Dermis microvascular lymphatic vessel endothelial cell (primary cell): ENCODE results near the gene SMAD3. TPM values are rescaled to one million over a fixed set of nuclear protein-coding genes. Genes with fewer than 3 reads are reported as not detected.

Experiments used
- DNase-seq, 2 donors: peaks; one replicate each; pipeline versions ENCODE4 v3.0.0 to v3.0.0-alpha.2; 2010; ENCODE audit warnings: low read depth in 2 of 2
- total RNA-seq: library from RNA; depleted of rRNA; stranded (reverse); fragments of >200 nt; gene quantifications from 2 replicates; pipeline ENCODE4 v1.2.1, GENCODE V29; 2014

The SMAD3 gene
- total RNA-seq, 1 donor from 2014 or later = 12.3 TPM

DNA sequence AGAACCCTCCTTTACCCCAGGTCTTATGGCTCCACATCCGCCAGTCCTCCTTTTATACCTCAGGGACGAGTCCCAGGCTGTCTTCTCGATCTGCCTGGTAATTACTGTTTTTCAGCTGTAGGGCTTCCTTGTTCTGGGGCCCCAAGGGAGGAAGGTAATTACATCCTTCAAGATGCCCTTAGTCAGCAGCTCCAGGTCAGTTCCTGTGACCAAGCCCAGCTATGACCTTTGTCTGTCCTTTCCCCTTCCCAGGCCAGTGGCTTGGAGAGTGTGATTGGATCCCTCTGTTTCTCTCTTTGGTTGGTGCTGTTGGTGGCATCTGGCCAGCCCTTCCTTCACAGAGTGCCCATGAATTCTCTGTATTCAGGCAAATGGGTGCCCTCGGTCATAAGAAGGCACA, 96.5 kb downstream of the SMAD3 start:
- DNase-seq = no peak

DNA sequence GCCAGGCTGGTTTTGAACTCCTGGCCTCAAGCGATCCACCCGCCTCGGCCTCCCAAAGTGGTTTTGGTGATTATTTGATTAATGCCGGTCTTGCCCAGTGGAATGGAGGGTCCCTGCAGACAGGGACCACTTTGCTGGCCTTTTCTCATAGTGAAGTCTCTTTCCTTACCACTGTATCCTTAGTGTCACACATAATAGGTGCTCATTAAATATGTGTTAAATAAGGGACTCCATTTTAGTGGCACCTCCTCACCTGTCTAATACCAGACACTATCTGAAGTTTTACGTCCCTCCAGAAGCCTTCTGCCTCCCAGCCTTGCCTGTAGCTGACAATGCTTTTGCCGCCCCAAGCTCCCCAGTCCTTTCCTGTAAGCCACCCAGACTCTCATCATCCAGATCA, 97.8 kb downstream of the SMAD3 start:
- no peak for DNase-seq

DNA sequence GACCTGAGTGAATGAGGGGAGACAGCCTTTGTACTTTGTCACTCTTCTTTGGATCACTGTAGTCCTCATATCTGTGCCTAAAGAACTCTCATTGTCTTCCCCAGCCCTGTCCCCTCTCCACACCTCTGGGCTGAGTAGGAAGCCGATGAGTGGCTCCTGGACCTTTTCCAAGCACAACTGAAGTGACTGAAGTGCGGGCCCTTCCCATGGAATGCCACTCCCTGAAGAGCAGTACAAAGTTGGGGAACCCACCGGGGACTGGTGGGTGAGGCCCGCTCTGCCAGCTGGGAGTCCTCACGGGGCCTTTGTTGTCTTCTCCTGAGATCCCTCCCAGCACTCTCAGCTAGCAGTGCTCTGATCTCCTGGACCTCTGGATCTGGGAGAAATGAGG, 99.0 kb downstream of the SMAD3 start:
- DNase-seq = peak in 1 of 2 donors; percentile 67

DNA sequence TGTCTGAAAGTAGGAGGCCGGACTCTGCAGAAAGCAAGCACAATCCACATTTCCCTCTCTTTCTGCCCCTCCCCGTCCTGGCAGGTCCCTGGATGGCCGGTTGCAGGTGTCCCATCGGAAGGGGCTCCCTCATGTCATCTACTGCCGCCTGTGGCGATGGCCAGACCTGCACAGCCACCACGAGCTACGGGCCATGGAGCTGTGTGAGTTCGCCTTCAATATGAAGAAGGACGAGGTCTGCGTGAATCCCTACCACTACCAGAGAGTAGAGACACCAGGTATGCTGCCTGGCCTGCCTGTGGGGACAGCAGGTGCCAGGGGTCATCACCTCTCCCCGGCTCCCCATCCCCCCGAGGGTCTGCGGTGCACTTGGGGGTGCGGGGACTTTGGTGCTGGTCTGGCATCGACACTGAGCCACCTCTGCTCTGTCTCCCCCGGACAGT, 99.4 kb downstream of the SMAD3 start:
- no peak for DNase-seq

DNA sequence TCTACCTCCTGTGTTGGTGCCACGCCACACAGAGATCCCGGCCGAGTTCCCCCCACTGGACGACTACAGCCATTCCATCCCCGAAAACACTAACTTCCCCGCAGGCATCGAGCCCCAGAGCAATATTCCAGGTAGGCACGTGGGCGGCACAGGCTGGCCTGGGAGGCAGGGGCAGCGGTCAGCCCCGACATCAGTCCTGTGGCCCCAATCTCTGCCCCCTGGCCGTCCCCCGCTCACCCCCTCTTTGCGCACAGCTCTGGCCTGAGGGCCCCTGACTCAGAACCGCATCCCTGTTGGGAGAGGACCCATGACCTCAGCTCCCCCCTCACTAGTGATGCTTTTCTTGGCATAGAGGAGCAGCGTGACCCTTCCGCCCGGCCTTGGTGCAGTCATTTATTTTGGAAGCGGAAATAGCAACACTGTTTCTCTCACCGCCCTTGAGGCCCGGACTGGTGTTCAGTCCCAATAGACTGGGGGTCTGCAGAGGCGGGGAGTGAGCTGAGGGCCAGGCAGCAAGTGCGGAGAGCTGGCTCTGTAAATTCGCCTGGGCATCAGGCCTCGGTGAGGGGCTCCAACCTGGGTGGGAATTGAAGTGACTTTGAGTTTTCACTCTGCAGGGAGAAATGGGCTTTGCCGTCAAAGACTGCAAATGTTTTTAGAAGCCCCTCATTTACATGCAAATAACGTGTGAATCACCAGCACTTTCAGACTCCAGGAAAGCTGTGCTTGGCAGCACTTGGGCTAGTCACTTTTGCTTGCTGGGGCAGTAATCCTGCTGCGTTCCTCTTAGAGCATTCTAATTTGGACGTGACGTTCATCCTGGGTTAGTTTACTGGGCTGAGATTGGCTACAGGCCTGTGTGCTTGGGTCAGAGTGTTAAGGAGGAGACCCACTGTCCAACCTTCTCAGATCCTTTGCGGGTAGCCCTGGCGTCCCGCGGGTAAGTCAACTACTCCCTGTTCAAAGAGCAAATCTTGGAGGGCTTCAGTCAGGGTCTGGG, 100.2 kb downstream of the SMAD3 start:
- peak in 1 of 2 donors; percentile 86 for DNase-seq

DNA sequence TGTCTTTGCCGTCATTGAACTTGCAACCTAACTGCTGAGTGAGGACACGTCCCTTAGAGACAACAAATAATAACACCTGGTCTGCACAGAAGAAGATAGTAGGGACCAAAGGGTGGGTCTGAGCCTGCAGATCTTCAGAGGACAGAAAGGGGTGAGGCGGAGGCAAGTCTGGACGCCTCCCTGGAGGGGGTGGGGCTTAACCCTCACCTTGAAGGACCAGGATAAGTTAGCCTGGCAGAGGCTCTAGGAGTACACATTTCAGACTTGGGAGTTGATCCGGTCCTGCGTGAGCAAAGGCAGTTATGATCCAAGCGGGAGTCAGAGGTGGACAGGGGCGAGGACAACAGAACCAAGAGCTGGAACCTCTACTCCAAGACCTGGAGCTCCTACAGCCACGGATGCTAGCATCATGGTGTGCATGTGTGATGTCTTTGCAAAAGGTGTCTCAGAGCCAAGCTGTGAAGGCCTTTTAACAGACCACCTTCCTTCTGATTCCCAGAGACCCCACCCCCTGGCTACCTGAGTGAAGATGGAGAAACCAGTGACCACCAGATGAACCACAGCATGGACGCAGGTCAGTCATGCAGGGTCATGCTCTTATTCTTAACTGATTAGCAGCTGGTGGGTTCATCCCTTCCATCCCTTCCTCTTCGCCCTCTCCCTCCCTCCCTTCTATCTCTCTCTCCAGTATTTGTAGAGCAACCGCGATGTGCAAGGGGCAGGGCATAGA, 101.0 kb downstream of the SMAD3 start:
- no peak for DNase-seq

DNA sequence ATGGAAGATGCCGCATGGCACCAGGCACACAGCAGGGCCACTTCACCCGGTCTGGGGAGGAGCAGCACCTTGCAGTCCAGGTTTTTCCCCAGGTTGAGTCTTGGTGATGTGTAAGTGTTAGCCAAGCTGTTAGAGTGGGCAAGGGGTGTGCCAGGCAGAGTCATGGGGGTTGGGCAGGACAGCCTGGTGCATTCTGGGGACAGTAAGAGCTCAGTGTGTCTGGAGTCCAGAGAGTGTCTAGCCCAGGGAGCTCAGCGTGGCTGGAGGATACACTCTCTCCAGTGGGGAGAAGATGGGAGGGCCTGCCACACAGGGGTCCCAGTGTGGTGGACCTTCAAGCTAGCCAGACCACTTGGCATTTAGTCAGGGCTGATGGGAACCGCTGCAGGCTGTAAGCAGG, 101.7 kb downstream of the SMAD3 start:
- no peak for DNase-seq

DNA sequence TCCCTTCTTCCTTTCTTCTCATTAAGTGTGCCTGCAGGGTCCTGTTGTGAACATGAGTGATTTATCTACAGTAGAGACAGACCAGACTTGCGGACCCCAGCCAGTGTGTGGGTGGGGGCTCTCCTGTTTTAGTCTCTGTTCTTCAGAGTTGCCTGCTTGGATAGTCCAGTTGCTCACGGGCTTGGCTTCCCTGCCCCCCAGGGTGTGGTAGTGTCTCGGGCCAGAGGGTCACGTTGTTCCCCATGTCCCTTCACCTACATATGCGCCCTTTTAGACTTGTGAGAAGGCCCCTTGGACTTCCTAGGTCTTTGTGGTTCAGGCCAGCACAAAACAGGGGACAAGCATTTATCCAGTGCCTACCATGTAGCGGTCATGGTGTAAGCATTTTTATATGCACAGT, 103.3 kb downstream of the SMAD3 start:
- no peak for DNase-seq

DNA sequence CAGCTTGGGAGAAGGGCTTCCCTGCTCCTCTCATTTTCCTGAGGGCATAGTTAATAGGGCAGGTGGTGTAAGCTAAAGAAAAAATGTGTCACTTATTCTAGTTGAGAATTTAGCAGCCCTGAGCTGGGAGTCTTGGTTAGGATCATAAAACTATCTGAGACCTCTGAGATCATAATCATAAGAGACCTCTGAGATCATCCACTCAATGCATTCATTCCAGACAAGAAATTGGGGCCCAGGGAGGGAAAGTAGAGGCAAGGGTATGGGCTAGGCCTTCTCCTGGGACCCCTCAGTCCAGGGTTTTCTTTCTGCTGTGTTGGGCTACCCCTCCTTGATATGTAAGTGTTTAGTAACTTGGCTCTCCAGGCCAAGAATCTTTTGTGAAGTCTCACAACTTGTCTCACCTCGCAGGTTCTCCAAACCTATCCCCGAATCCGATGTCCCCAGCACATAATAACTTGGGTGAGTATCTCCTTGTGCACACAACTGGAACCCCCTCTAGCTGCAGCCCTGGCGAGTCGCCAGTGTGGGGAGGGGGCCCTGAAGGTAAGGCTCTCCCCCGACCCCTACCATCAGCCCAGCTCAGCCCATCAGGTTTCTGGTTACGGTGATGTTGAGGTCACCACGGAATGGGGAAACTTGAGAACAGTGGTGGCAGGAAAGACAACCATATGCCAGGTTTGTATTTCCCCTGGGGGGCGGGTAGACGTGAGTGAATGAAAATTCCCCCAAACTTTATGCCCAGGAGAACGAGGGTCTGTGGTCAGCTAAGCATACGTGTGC, 104.9 kb downstream of the SMAD3 start:
- DNase-seq = no peak

DNA sequence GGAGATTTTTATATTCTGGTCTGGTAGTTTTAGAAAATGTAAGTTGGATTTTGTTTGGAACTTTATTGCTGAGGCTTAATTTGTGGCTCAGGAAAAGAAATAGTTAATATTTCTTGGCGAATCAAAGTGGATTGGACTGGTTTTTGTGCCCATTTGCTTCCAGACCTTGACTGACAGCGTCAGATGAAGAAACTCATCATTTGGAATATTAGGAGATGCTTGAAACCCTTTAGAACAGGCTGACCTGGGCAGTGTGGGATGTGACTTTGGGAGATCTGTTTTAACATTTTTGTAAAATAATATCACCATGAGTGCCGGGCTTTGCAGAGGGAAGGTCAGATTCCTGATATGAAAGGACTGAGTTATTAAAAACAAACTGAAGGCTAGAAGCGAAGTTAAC, 106.1 kb downstream of the SMAD3 start:
- no peak for DNase-seq

DNA sequence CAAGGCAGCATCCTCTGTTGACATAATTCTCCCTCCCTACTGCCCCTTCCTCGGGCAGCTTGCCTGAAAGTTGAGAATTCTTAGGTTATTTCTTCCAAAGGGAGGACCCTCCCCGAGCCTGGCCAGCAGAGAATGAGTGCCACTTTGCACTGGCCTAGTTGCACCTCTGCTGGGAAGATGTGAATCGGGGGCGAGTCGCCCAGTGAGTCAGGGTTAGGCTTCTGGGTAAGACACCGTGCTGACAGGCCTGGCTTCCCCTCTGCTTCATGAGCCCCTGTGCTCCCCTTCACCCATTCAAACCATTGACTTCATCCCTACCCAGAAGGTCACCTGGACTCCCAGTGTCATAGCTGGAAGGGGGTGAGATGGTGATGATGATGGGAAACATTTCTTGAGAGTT, 106.8 kb downstream of the SMAD3 start:
- no peak for DNase-seq

DNA sequence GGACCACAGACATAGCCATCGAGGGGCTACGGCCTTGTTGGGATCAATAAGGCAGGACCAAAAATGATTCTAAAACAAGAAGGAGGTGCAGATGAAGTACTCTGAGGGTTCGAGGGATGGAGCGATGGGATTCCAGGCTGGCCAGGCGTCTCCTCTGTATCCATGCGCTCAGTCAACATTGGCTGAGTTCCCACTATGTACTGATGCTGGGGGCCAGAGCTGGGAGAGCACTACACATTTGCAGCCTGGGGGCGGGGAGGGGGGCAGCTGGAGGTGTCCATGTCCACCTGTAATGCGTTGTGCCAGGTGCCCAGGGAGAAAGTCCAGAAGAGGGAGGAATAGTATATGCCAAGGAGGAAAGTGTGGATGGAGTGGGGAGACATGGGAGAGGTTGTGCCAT, 107.6 kb downstream of the SMAD3 start:
- no peak for DNase-seq

DNA sequence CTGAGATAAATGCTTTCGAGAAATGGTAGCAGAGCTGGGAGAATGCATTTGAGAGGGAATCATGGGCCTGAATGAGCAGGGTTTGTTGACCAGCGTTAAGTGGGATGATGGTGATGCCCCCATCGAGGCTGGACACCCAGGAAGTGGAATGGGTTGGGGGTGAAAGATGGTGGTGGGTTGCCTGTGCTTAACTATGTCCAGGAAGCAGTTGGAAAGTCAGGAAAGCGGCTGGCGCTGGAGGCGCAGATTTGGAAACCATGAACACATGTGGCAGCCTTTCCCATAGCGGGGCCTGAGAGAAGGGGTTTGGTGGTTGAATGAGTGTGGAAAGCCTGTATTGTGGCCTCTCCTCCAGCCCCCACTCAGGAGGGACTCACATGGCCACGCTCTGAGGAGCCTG, 108.4 kb downstream of the SMAD3 start:
- no peak for DNase-seq

DNA sequence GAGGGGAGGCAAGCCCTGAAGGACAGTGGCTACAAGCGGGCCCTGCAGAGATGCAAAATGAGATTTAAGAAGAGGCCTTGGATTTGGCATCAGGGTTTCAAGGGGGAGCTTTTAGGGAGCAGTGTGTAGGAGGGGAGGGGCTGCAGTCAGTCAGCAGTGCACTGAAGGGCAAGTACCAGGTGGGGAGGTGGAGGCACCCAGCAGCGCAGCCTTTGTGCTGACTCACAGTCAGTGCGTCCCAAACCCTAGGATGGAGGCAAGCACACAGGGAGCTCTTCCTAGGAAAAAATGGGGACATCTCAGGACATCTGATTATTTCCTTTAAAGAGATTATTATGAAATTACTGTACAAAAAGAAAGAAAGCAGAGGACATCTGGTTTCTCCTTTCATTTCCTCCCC, 109.0 kb downstream of the SMAD3 start:
- no peak for DNase-seq

DNA sequence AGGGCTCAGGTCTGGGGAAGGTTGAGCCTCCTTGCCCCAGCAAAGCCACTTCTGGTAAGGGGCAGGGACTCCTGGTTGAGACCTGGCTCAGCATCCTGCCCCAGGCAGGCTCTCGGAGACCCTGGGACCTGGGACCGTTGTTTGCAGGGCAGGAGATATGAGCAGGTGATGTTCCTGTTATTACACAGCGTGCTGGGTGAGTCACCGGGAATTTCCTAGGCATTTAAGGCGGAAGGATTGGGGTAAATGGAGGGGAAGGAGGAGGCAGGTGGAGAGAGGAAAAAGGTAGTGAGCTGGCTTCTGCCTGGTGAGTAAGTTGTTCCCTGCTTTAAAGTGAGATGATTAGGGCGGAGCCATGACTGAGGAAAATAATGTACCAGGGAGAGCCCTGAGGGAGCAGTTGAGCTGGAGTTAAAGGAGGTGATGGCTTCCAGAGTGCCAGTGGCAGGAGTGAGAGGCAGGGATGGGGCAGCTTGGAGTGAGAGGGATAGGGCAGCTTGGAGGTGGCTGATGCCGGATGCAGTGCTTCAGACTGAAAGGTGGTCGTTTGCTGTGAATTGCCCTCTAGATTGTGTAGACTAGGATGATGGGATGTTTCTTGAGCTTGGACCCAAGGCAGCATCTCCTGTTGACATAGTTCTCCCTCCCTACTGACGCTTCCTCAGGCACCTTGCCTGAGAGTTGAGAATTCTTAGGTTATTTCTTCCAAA, 109.6 kb downstream of the SMAD3 start:
- peak; percentile 63 to 97 for DNase-seq

DNA sequence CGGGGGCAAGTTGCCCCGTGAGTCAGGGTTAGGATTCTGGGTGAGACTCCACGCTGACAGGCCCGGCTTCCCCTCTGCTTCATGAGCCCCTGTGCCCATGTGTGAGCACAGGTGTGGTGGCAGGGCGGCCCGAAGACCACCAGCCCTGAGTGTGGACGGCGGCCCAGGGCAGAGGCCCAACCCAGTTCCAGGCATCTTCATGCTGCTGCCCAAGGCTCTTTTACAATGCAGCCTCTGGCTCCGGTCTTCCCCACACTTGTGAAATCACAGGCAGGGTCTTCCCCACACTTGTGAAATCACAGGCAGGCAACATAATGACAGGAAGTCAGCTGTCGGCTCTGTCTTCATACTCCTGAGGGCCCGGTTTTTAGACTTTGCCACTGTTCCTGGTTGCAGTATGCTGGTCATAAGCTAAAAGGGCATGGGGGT, 110.3 kb downstream of the SMAD3 start:
- peak; percentile 25 to 71 for DNase-seq

DNA sequence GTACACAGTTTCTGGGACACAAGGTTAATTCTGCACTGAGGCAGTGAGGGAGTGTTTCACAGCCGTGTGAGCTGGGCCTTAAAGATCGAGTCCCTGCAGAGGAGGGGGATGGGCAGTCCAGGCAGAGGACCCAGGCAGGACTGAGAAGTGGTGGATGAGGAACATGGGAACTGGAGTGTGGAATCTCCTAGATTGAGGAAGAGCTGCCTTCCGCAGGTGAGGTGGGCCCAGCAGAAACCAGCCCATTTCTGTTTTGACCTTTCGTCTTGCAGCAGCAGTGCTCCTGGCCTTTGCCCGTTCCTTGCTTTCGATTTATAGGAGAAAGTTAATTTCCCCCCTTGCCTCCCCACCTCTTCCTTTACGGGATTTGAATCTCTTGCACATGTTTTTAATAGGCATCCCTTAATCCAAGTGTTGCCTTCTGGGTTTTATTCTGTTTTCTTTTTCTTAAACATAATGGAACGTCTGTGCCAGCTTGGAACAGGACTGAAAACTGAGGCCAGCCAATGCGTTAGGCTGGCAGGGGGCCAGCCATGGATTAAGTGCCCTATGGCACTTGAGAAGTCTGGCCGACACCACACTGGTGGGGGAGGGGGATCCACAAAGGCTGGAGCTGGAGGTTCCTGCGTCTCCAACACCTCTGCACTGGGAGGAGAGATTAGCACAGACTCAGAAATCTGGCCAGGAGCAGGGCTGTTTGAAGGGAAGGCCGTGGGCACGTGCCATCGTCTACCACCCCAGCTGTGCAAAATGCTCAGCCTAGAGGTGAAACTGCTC, 111.0 kb downstream of the SMAD3 start:
- no peak for DNase-seq

DNA sequence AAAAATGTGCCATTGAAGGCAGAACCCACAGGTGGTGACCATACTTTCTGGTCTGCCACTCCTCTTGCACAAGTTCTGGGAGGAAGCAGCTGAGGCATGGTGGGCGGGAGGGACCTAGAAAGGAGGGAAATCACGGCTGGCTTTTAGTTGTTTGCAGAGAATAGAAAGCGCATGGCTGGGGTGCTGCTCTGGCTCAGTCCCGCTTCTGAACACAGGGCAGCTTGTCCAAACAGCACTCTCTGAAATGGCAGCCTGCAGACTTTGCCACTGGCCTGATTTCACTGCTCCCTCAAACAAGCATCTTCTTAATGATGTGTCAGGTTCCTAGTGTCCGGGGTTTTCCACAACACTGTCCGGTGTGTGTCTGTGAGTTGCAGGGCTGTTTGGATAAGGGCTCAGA, 112.3 kb downstream of the SMAD3 start:
- DNase-seq = no peak

DNA sequence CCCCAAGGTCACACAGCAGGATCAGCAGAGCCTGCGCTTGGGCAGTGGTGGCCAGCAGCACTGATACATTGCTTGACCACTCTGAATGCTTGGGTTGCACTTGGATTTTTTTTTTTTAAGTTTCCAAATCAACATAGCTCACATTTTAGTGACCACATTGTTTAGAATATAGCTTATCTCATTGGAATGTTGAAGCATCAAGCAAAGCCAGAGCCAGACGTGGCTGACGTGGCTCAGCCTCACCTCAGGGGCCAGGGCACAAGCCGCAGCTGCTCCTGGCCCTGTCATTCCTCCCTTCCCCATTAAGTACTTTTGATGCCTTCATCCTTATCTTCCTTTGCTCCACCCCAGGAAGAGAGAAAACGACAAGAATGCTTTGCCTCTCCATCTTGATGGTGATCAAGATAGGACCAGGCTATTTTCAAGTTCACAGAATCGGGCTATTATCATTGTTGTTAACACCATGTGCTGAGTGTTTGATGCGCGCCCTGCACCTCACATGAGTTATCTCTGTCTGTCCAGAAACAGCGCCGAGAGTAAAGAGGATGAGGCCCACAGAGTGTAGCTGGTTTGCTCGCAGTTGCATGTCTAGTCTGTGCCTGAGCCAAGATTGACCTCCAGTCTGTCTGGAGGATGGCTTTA, 113.3 kb downstream of the SMAD3 start:
- DNase-seq = peak in 1 of 2 donors; percentile 86
